HG02642 (cell line): Measurements from ENCODE around the gene GRIK4.

ENCODE experiments used
- ATAC-seq: cut with Tn5 transposase; IDR thresholded peaks from one replicate; pipeline ENCODE4 v1.9.1; 2021; ENCODE audit warnings: mild to moderate bottlenecking; ENCODE audit not compliant: unreplicated experiment, poor library complexity

GRIK4 gene

GRCh38 chr11:120789391-120789790 lies 277.8 kb downstream of the GRIK4 start:
- no peak for ATAC-seq

- ATAC-seq: no peak
These were observed 280.8 kb downstream of the GRIK4 start for GRCh38 chr11:120792306-120792705.

- ATAC-seq: no peak
These were observed 281.6 kb downstream of the GRIK4 start for GRCh38 chr11:120793150-120793549.

GRCh38 chr11:120793806-120794479 lies 282.4 kb downstream of the GRIK4 start:
- ATAC-seq: no peak

- no peak for ATAC-seq
These were observed 283.2 kb downstream of the GRIK4 start for GRCh38 chr11:120794748-120795147.

- ATAC-seq: no peak
These were observed 283.6 kb downstream of the GRIK4 start for GRCh38 chr11:120795185-120795584.

GRCh38 chr11:120797143-120797542 lies 285.6 kb downstream of the GRIK4 start:
- ATAC-seq: no peak

GRCh38 chr11:120798854-120799253 lies 287.3 kb downstream of the GRIK4 start:
- no peak for ATAC-seq

- no peak for ATAC-seq
These were observed 288.7 kb downstream of the GRIK4 start for GRCh38 chr11:120800206-120800605.

- ATAC-seq: no peak
These were observed 290.5 kb downstream of the GRIK4 start for GRCh38 chr11:120801801-120802689.

GRCh38 chr11:120805960-120806555 lies 294.5 kb downstream of the GRIK4 start:
- ATAC-seq: no peak

- ATAC-seq: no peak
These were observed 296.0 kb downstream of the GRIK4 start for GRCh38 chr11:120807414-120808150.

GRCh38 chr11:120808616-120809050 lies 297.1 kb downstream of the GRIK4 start:
- ATAC-seq: no peak

GRCh38 chr11:120810251-120810650 lies 298.7 kb downstream of the GRIK4 start:
- no peak for ATAC-seq

GRCh38 chr11:120811199-120811598 lies 299.7 kb downstream of the GRIK4 start:
- no peak for ATAC-seq

- ATAC-seq: no peak
These were observed 300.2 kb downstream of the GRIK4 start for GRCh38 chr11:120811731-120812130.

- no peak for ATAC-seq
These were observed 303.2 kb downstream of the GRIK4 start for GRCh38 chr11:120814531-120815318.

- no peak for ATAC-seq
These were observed 304.0 kb downstream of the GRIK4 start for GRCh38 chr11:120815319-120816100.

GRCh38 chr11:120816176-120816575 lies 304.6 kb downstream of the GRIK4 start:
- ATAC-seq: no peak
